AG04450 (cell line): ENCODE results near the gene HOXC10. TPM values are rescaled to one million over a fixed set of nuclear protein-coding genes. Genes with fewer than 3 reads are reported as not detected.

Source experiments
- CTCF ChIA-PET: fragments of 300-600, 350-600 bp; formaldehyde crosslinking; extraction: SDS; loops from one replicate; lab custom pipeline; 2022; ENCODE audit warnings: antibody characterized with exemption, inconsistent platforms; lab: Charles Lee
- POLR2A ChIA-PET: fragments of 350-600 bp; formaldehyde crosslinking; extraction: SDS; loops from one replicate; lab custom pipeline; 2021; ENCODE audit warnings: antibody characterized with exemption, inconsistent platforms; lab: Yijun Ruan, JAX
- DNase-seq: peaks from one replicate; pipeline ENCODE4 v3.0.0-alpha.2; 2011; ENCODE audit warnings: low read depth, low spot score
- H3K27ac ChIP-seq: one replicate; pipeline ENCODE4 v1.5.1; 2012; ENCODE audit warnings: low read depth, low read length, control low read depth
- H3K27me3 ChIP-seq: one replicate; pipeline ENCODE4 v1.6.0; 2012; ENCODE audit warnings: low read length; ENCODE audit not compliant: control insufficient read depth, insufficient read depth
- H3K4me3 ChIP-seq: 2 replicates; pipeline ENCODE4 v1.5.1; 2011; ENCODE audit warnings: mild to moderate bottlenecking, low read depth, low read length, control low read depth
- H3K9me3 ChIP-seq: 2 replicates; pipeline ENCODE4 v1.5.1; 2012; ENCODE audit warnings: low read length; ENCODE audit not compliant: control insufficient read depth, insufficient read depth
- CTCF ChIP-seq: IDR thresholded peaks from 2 replicates; pipeline ENCODE4 v1.5.1; 2011; ENCODE audit warnings: low read depth, low read length, control low read depth, inconsistent platforms
- polyA plus RNA-seq: library from polyadenylated mRNA; depleted of rRNA; stranded (reverse); fragments of >200 nt; gene quantifications from 2 replicates; pipeline ENCODE4 v1.2.3, GENCODE V29; 2011

HOXC10 gene
- polyA plus RNA-seq, 1 experiment = not detected

GRCh38 chr12:53941750-53942149, 43.2 kb upstream of the HOXC10 start:
- no peak for TF ChIP-seq CTCF
- no peak overlapping the region for H3K4me3 ChIP-seq
- peaks cover 90% of the 10 kb centered on the region for H3K27me3 ChIP-seq
- ChIA-PET POLR2A (no interaction called here), CTCF (no interaction called here)
- no peak overlapping the region for H3K27ac ChIP-seq
- no peak for DNase-seq
- peaks cover 15% of the 10 kb centered on the region; the same call in 1 of the 2 replicates for H3K9me3 ChIP-seq

GRCh38 chr12:53942467-53942997, 42.4 kb upstream of the HOXC10 start:
- H3K27me3 ChIP-seq = peaks cover 87% of the 10 kb centered on the region
- DNase-seq = no peak
- H3K4me3 ChIP-seq = no peak overlapping the region
- H3K27ac ChIP-seq = no peak overlapping the region
- TF ChIP-seq CTCF = no peak
- CTCF ChIA-PET = interaction anchor here (1.1 kb wide), 1 partner anchor 259 kb away, joined by 3 read pairs; no protein-coding TSS in a partner anchor
- H3K9me3 ChIP-seq = peaks cover 15% of the 10 kb centered on the region; the same call in 1 of the 2 replicates
- POLR2A ChIA-PET = no interaction called here

- Histone ChIP-seq H3K27ac (no peak overlapping the region), H3K27me3 (peaks cover 89% of the 10 kb centered on the region), H3K4me3 (no peak overlapping the region), H3K9me3 (peaks cover 5% of the 10 kb centered on the region; the same call in 1 of the 2 replicates)
- no peak for TF ChIP-seq CTCF
- POLR2A ChIA-PET = no interaction called here
- CTCF ChIA-PET = no interaction called here
- no peak for DNase-seq
These were observed 40.7 kb upstream of the HOXC10 start for GRCh38 chr12:53944209-53944608.

GRCh38 chr12:53944907-53945847, 39.8 kb upstream of the HOXC10 start:
- Histone ChIP-seq H3K27ac (no peak overlapping the region), H3K9me3 (peaks cover 5% of the 10 kb centered on the region; the same call in 1 of the 2 replicates)
- CTCF ChIA-PET = no interaction called here

More at GRCh38 chr12:53944907-53945847, 39.8 kb upstream of the HOXC10 start:
- no peak overlapping the region for H3K4me3 ChIP-seq
- no peak for DNase-seq
- TF ChIP-seq CTCF = no peak
- POLR2A ChIA-PET = no interaction called here
- H3K27me3 ChIP-seq = peaks cover 90% of the 10 kb centered on the region
